Tongue (tissue), 2 donors: ENCODE data around the gene SCN7A. TPM values are rescaled to one million over a fixed set of nuclear protein-coding genes. Genes with fewer than 3 reads are reported as not detected.
"Not testable (repeated sequence)": the region's sequence is repeated elsewhere in the genome, so short reads cannot be mapped to it uniquely, and the experiment has no call there.

ENCODE experiments used
- DNase-seq: peaks from one replicate; pipeline ENCODE4 v3.0.0-alpha.2; 2015
- total RNA-seq: library from RNA; depleted of rRNA; stranded (reverse); fragments of >200 nt; gene quantifications from one replicate; pipeline ENCODE4 v1.2.3, GENCODE V29; 2014

SCN7A gene
- total RNA-seq, 1 donor from 2014 or later, result 71.0 TPM

GRCh38 chr2:166451468-166451867 lies 42.6 kb downstream of the SCN7A start:
- no peak for DNase-seq

GRCh38 chr2:166449439-166449838 lies 44.6 kb downstream of the SCN7A start:
- no peak for DNase-seq

- no peak for DNase-seq
These were observed 45.9 kb downstream of the SCN7A start for GRCh38 chr2:166448106-166448505.

GRCh38 chr2:166444306-166444705 lies 49.7 kb downstream of the SCN7A start:
- DNase-seq, result no peak

GRCh38 chr2:166440313-166440712 lies 53.7 kb downstream of the SCN7A start:
- no peak for DNase-seq

- no peak for DNase-seq
These were observed 55.0 kb downstream of the SCN7A start for GRCh38 chr2:166439078-166439477.

- no peak for DNase-seq
These were observed 57.1 kb downstream of the SCN7A start for GRCh38 chr2:166436976-166437375.

GRCh38 chr2:166436189-166436588 lies 57.9 kb downstream of the SCN7A start:
- no peak for DNase-seq

- DNase-seq, result no peak
These were observed 59.6 kb downstream of the SCN7A start for GRCh38 chr2:166434491-166434890.

GRCh38 chr2:166433457-166433856 lies 60.6 kb downstream of the SCN7A start:
- DNase-seq, result no peak

- no peak for DNase-seq
These were observed 61.7 kb downstream of the SCN7A start for GRCh38 chr2:166432331-166432730.

- no peak for DNase-seq
These were observed 69.2 kb downstream of the SCN7A start for GRCh38 chr2:166424841-166425240.

- DNase-seq, result peak; percentile 44
These were observed 74.5 kb downstream of the SCN7A start for GRCh38 chr2:166419616-166419934.

- no peak for DNase-seq
These were observed 75.0 kb downstream of the SCN7A start for GRCh38 chr2:166418853-166419615.

- DNase-seq, result peak; percentile 23
These were observed 76.4 kb downstream of the SCN7A start for GRCh38 chr2:166417669-166418068.

GRCh38 chr2:166413255-166413654 lies 80.8 kb downstream of the SCN7A start:
- DNase-seq, result no peak

GRCh38 chr2:166411473-166412230 lies 82.4 kb downstream of the SCN7A start:
- DNase-seq, result peak; percentile 13

- no peak for DNase-seq
These were observed 83.1 kb downstream of the SCN7A start for GRCh38 chr2:166410828-166411472.

- DNase-seq, result not testable (repeated sequence)
These were observed 86.3 kb downstream of the SCN7A start for GRCh38 chr2:166407746-166408145.

GRCh38 chr2:166406374-166406773 lies 87.7 kb downstream of the SCN7A start:
- no peak for DNase-seq

- no peak for DNase-seq
These were observed 88.5 kb downstream of the SCN7A start for GRCh38 chr2:166405569-166405926.

- no peak for DNase-seq
These were observed 89.0 kb downstream of the SCN7A start for GRCh38 chr2:166404831-166405568.

- no peak for DNase-seq
These were observed 99.8 kb downstream of the SCN7A start for GRCh38 chr2:166394245-166394644.
